Measurements from ENCODE around the gene PBLD.

The PBLD gene

DNA sequence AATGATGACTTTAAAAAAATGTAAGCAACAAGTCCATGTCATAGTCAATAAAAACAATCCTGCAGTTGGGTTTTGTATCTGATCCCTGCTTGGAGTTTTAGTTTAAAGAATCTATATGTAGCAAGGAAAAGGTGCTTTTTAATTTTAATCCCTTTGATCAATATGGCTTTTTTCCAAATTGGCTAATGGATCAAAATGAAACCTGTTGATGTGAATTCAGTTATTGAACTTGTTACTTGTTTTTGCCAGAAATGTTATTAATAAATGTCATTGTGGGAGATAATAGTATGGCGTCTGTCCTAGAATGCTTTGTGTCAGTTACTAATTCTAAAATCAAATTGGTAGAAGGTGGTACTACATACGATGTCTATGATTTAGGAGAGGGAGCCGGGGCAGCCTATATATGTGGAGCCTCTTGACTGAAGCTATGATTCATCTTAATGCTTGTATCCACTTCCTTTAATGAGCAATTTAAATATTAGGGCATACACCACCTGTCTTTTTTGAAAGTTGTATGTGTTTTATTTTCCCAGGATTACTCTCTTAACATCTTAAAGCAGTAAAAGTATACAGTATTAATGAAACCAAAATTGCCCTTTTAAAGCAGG is 10.3 kb upstream of the PBLD start:
- H3K27ac ChIP-seq (replicated peaks), result no peak overlapping the region
- TF ChIP-seq SPI1 (IDR thresholded peaks at IDR 0.05; ENCODE audit: borderline replicate concordance, low read depth), result no peak
- TF ChIP-seq, protein P1, sequence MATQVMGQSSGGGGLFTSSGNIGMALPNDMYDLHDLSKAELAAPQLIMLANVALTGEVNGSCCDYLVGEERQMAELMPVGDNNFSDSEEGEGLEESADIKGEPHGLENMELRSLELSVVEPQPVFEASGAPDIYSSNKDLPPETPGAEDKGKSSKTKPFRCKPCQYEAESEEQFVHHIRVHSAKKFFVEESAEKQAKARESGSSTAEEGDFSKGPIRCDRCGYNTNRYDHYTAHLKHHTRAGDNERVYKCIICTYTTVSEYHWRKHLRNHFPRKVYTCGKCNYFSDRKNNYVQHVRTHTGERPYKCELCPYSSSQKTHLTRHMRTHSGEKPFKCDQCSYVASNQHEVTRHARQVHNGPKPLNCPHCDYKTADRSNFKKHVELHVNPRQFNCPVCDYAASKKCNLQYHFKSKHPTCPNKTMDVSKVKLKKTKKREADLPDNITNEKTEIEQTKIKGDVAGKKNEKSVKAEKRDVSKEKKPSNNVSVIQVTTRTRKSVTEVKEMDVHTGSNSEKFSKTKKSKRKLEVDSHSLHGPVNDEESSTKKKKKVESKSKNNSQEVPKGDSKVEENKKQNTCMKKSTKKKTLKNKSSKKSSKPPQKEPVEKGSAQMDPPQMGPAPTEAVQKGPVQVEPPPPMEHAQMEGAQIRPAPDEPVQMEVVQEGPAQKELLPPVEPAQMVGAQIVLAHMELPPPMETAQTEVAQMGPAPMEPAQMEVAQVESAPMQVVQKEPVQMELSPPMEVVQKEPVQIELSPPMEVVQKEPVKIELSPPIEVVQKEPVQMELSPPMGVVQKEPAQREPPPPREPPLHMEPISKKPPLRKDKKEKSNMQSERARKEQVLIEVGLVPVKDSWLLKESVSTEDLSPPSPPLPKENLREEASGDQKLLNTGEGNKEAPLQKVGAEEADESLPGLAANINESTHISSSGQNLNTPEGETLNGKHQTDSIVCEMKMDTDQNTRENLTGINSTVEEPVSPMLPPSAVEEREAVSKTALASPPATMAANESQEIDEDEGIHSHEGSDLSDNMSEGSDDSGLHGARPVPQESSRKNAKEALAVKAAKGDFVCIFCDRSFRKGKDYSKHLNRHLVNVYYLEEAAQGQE (IDR thresholded peaks at IDR 0.05; ENCODE audit: insufficient replicate concordance, low read depth), result no peak
- TF ChIP-seq GABPA (IDR thresholded peaks at IDR 0.05; ENCODE audit: low read depth), result no peak
- TF ChIP-seq, protein P2, sequence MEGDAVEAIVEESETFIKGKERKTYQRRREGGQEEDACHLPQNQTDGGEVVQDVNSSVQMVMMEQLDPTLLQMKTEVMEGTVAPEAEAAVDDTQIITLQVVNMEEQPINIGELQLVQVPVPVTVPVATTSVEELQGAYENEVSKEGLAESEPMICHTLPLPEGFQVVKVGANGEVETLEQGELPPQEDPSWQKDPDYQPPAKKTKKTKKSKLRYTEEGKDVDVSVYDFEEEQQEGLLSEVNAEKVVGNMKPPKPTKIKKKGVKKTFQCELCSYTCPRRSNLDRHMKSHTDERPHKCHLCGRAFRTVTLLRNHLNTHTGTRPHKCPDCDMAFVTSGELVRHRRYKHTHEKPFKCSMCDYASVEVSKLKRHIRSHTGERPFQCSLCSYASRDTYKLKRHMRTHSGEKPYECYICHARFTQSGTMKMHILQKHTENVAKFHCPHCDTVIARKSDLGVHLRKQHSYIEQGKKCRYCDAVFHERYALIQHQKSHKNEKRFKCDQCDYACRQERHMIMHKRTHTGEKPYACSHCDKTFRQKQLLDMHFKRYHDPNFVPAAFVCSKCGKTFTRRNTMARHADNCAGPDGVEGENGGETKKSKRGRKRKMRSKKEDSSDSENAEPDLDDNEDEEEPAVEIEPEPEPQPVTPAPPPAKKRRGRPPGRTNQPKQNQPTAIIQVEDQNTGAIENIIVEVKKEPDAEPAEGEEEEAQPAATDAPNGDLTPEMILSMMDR (IDR thresholded peaks at IDR 0.05; ENCODE audit: insufficient read depth, low read length), result no peak
- no peak for TF ChIP-seq POLR2AphosphoS5 (IDR thresholded peaks at IDR 0.05; ENCODE audit: low read depth)
- H3K27me3 ChIP-seq (ENCODE audit: insufficient read depth, poor library complexity, severe bottlenecking), result no peaks in the 10 kb centered on the region
- no peak for DNase-seq (ENCODE audit: low read depth in 1 of 2, low spot score in 1 of 2)
- H3K4me3 ChIP-seq (replicated peaks; ENCODE audit: insufficient read depth, low read length), result no peak overlapping the region

DNA sequence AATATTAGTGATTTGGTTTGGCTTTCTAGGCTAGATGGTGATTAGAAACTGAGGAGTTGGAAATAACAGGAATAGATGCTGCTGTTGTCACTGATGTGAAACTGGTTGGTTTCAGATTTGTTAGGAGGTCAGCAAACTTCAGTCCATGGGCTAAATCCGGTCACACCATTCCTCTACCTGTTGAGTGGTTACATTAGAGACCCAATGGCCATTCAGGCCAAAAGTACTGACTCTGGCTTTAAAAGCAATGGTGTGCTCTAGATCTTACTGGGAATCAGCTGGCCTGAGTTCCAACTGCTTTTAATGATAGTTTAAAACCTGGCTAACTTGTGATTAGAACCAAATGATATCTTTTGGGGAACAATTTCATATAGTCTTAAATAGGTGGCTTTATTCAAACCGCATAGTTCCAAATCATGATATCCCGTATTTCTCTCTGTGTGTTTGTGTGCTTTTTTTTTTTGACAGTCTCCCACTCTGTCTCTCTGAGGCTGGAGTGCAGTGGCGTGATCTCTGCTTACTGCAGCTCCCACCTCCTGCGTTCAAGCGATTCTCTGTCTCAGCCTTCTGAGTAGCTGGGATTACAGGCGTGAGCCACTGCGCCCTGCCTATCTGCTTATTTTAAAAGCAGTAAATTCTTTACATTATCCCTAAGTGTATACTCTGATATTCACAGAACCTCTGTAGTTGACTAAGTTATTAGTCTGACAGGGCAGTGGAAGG is 7.8 kb upstream of the PBLD start:
- TF ChIP-seq GABPA (IDR thresholded peaks at IDR 0.05; ENCODE audit: low read depth), result no peak
- TF ChIP-seq, protein P2 (IDR thresholded peaks at IDR 0.05; ENCODE audit: insufficient read depth, low read length), result no peak
- TF ChIP-seq SPI1 (IDR thresholded peaks at IDR 0.05; ENCODE audit: borderline replicate concordance, low read depth), result no peak
- TF ChIP-seq POLR2AphosphoS5 (IDR thresholded peaks at IDR 0.05; ENCODE audit: low read depth), result no peak
- TF ChIP-seq, protein P1 (IDR thresholded peaks at IDR 0.05; ENCODE audit: insufficient replicate concordance, low read depth), result no peak
- no peak for DNase-seq (ENCODE audit: low read depth in 1 of 2, low spot score in 1 of 2)
- H3K4me3 ChIP-seq (replicated peaks; ENCODE audit: insufficient read depth, low read length), result no peak overlapping the region
- H3K27ac ChIP-seq (replicated peaks), result no peak overlapping the region
- H3K27me3 ChIP-seq (ENCODE audit: insufficient read depth, poor library complexity, severe bottlenecking), result no peaks in the 10 kb centered on the region

DNA sequence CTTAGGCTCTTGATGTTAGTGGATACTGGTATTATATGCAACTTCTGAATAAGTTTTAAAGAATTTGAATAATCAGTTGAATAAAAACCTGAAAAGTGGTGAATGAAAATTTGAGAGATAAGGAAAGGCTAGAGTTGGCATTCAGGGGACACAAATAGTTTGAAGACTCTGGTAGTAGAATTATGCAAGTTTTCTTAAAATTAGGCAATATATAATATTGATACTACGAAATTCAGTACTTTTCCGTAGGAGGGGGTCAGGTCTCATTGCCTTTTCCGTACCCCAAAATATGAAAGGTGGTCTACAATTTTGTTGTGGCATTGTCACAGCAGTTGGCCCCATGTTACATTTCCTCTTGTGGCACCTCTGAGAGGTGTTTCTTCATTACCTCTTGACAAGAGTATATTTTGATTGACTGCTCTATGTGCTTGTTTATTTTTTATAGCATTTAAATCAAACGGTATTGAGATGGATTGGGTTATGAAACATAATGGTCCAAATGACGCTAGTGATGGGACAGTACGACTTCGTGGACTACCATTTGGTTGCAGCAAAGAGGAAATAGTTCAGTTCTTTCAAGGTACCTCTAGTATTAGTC is 4.1 kb upstream of the PBLD start:
- TF ChIP-seq, protein P1 (IDR thresholded peaks at IDR 0.05; ENCODE audit: insufficient replicate concordance, low read depth), result no peak
- TF ChIP-seq GABPA (IDR thresholded peaks at IDR 0.05; ENCODE audit: low read depth) (no peak), POLR2AphosphoS5 (IDR thresholded peaks at IDR 0.05; ENCODE audit: low read depth) (no peak), SPI1 (IDR thresholded peaks at IDR 0.05; ENCODE audit: borderline replicate concordance, low read depth) (no peak)
- TF ChIP-seq, protein P2 (IDR thresholded peaks at IDR 0.05; ENCODE audit: insufficient read depth, low read length), result no peak
- no peaks in the 10 kb centered on the region for H3K27me3 ChIP-seq (ENCODE audit: insufficient read depth, poor library complexity, severe bottlenecking)

More for the DNA sequence above, 4.1 kb upstream of the PBLD start:
- no peak for DNase-seq (ENCODE audit: low read depth in 1 of 2, low spot score in 1 of 2)
- H3K27ac ChIP-seq (replicated peaks), result no peak overlapping the region
- H3K4me3 ChIP-seq (replicated peaks; ENCODE audit: insufficient read depth, low read length), result no peak overlapping the region; the same call in 1 of the 2 replicates

Measured in HL-60 (cell line).